Renal pelvis (tissue), 4 donors: Measurements from ENCODE around the gene MCOLN3. TPM values are rescaled to one million over a fixed set of nuclear protein-coding genes. Genes with fewer than 3 reads are reported as not detected.
"Not testable (repeated sequence)": the region's sequence is repeated elsewhere in the genome, so short reads cannot be mapped to it uniquely, and the experiment has no call there.

Source experiments
- DNase-seq: peaks from one replicate; pipeline ENCODE4 v3.0.0-alpha.2; 2013
- polyA plus RNA-seq, 3 donors: library from polyadenylated mRNA; unstranded; fragments of 120-200 nt; gene quantifications; one replicate each; pipeline ENCODE4 v1.2.1, GENCODE V29; 2013; ENCODE audit not compliant: insufficient read length in 3 of 3

Gene MCOLN3
- polyA plus RNA-seq, 3 donors, result 8.1 to 22.7 (median 17.1) TPM

GRCh38 chr1:84996846-84997666, 51.2 kb downstream of the MCOLN3 start, which contains the start of gene MCOLN2:
Gene MCOLN2 (minus strand): TSS chr1:84997113. CDS start chr1:84996872, 241 bp downstream.
- peak; percentile 21 for DNase-seq

DNA sequence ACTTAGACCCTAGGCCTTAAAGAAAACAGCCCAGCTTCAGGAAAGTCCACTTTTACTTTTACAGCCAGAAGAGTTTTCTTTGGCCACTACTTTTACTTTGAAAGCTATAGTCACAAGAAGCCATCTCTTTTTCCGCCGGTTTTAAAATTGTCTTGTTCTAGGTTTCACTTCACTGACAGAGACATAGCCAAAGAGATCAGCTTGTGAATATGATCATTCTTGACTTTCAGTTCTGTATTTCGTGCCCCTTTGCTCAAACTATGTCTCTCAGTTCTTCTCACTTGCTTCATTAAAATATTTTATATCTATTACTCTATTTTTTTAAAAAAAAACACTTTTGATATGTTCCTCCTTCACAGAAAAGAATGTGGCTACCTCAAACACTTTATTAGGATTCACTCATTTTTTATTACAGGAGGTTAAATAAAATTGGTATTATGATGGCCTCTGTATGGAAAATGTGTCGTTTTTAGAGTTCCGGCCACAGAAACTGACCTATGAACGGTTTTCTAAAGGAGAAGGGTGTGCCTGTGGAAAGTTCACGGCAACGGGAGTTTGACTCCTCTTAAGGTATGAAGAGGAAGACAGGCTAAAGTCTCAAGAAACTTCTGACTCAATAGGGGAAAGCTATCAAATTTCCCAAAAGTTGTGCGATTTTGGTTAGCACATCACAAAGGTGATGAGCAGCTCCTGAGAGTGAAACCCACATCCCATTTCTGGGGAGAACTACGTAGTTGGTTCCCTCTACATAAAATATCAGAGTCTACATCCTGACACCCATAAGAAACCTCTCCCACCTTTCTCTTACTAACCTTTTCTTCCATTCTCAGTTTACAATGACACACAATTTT, 52.6 kb downstream of the MCOLN3 start:
- DNase-seq, result no peak

GRCh38 chr1:84991097-84991920, 57.0 kb downstream of the MCOLN3 start:
- DNase-seq, result no peak

DNA sequence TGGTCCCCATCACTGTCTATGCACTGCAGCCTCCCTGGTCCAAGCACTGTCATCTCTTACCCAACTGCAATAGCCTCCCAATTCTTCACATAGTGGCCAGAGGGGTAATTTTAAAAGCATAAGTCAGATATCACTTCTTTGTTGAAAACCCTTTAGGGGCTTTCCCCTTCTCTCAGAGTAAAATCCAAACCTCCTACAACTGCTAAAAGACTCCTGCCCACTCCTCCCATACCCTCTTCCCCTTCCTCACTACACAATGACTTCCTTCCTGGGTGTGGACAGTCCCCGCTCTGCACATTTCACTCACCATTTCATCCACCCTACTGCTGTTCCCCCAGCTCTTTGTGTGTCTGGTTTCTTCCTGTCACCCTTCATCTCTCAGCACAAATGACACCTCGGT, 59.7 kb downstream of the MCOLN3 start:
- DNase-seq, result no peak

GRCh38 chr1:84986561-84986960, 61.7 kb downstream of the MCOLN3 start:
- DNase-seq, result not testable (repeated sequence)

- no peak for DNase-seq
These were observed 62.9 kb downstream of the MCOLN3 start for GRCh38 chr1:84985365-84985764.

GRCh38 chr1:84982395-84982794, 65.9 kb downstream of the MCOLN3 start:
- DNase-seq, result no peak

- DNase-seq, result no peak
These were observed 73.3 kb downstream of the MCOLN3 start for GRCh38 chr1:84975035-84975434.

- DNase-seq, result no peak
These were observed 74.6 kb downstream of the MCOLN3 start for GRCh38 chr1:84973498-84974334.

DNA sequence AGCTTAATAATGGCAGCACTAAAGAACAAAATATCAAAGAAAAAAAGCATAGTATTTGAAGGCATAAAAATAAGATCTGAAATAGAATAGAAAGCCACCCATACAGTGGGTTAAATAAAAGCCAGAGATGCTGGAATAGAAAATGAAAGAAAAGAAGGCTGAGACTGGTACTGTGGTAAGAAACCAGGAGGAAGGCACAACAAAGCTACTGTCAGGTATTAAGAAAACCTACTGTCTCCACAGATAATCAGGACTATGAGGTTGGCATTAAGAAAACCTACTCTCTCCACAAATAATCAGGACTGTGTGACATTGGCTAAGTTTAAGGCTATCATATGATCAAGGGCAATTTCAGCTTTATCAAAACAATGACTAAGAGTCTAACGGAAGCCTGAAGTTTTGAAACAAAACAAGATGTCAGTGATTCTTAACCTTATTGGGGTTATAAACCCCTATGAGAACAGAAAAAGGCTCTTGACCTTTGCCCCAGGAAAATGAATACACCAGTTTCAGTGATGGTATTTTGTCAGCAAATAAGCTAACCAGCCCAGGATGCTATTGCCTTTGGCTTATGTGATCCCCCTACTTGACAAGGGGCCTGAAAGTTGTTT, 75.8 kb downstream of the MCOLN3 start:
- no peak for DNase-seq

DNA sequence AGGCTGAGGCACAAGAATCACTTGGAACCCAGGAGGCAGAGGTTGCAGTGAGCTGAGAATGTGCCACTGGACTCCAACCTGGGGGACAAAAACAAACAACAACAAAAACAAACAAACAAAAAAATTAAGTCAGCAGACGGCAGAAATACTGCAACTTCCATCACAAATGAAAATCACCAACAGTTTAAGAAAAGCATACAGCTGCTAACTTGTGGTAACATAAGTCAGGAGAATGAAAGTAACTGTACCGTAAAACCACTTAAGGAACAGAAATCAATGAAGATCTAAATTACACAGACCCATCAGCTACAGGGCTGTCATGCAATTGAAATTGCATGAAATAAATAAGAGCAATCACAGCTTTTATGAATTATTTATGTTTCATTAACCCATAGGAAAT, 76.3 kb downstream of the MCOLN3 start:
- DNase-seq, result no peak

DNA sequence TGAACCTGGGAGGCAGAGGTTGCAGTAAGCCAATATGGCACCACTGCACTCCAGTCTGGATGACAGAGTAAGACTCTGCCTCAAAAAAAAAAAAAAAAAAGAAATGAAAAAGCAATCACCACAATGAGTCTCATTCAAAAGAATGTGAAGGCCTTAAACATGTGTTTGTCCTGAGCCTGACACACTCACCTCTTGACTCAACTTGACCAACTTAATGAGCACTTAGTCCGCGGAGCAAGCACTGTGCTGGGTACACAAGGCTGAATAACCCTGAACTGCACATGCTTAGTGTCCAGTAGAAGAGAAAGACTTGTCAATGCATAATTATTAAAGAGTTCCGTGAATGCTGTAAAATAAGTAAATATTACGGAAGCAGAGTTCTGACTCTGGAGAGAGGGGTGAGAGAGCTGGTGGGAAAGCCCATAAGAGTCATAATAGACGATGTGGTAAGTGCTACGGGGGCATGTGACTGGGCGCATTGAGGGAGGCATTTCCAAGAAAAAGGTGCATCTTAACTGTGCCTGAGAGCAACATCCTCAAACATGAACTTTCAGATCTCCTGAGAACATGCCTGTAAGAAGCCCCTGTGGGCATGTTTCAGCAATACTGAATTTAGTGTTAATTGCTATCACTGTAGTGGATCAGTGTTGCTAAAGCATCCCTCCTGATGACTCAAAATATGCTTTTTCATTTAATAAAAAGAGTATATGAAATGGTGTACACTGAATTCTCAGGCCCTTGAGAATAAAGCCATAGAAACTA, 78.6 kb downstream of the MCOLN3 start:
- DNase-seq, result no peak

GRCh38 chr1:84968865-84969264, 79.4 kb downstream of the MCOLN3 start:
- DNase-seq, result no peak

DNA sequence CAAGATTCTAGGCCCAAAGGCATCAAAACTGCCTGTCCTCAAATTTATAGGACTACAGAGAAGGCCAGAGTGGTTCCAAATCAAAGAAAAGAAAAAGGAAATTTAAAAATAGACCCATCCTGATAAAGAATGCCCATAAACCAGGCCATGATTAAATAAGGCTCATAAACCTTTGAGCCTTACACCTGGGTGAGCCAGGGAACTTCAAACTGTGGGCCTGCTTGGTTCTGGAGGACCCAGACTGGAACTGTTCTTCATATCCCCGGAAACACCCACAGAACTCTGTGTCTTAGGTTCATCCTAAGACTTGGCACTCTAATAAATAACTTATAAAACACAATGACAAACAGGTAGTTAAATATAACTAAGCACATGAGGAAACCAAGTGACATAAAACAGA, 80.2 kb downstream of the MCOLN3 start:
- DNase-seq, result no peak

Other genes with a start within 250 kb of the MCOLN3 start
- gene LPAR3, start 155.3 kb downstream of the MCOLN3 start, polyA plus RNA-seq, result 1 to 10 TPM in 2 of 3 donors, under 1 TPM in 1; 0.87 to 2.4 (median 1.2) TPM
- 1 to 10 TPM in 2 of 3 donors, under 1 TPM in 1; 0.97 to 4.2 (median 1.5) TPM for gene MCOLN2, start 51.4 kb downstream of the MCOLN3 start, polyA plus RNA-seq
- gene SYDE2, start 152.5 kb upstream of the MCOLN3 start, polyA plus RNA-seq, result 10 to 100 TPM in 2 of 3 donors, 1 to 10 TPM in 1; 6.8 to 12.0 (median 10.4) TPM
- 10 to 100 TPM; 36.3 to 42.5 (median 39.7) TPM for gene C1orf52, start 211.2 kb upstream of the MCOLN3 start, polyA plus RNA-seq
- gene BCL10, start 228.1 kb upstream of the MCOLN3 start, polyA plus RNA-seq, result 10 to 100 TPM; 19.7 to 25.4 (median 21.8) TPM